ENCODE data around the gene GAS7.

GAS7 gene

GRCh38 chr17:10229181-10229580, 30.8 kb upstream of the GAS7 start:
- no peak for TF ChIP-seq CTCF (IDR thresholded peaks at IDR 0.05; ENCODE audit: extremely low read depth, missing control alignments)
- no peak for DNase-seq (ENCODE audit: low spot score)

- peak; percentile 94 for TF ChIP-seq CTCF (IDR thresholded peaks at IDR 0.05; ENCODE audit: extremely low read depth, missing control alignments)
- DNase-seq (ENCODE audit: low spot score) = peak; percentile 78
Observed at GRCh38 chr17:10226930-10227695, 28.7 kb upstream of the GAS7 start.

- TF ChIP-seq CTCF (IDR thresholded peaks at IDR 0.05; ENCODE audit: extremely low read depth, missing control alignments) = no peak
- no peak for DNase-seq (ENCODE audit: low spot score)
Observed at GRCh38 chr17:10224582-10225195, 26.3 kb upstream of the GAS7 start.

DNA sequence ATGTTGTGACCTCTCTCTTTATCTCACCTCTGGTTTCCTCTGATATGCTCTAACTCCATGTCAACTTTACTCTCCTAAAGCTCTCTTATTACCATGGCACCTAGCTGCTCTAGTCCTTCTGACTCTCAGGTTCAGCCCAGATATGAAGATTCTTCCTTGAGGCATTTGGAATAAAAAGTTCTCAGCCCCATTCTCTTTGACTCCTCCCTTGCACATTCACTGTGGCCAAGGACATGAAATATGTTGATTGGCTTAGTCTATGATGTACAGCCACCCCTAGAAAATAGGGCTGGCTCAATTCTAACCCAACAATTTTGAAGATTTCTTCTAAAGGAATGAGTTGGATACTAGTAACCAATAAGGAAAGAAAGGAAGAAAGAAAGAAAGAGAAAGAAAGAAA, 20.8 kb upstream of the GAS7 start:
- no peak for TF ChIP-seq CTCF (IDR thresholded peaks at IDR 0.05; ENCODE audit: extremely low read depth, missing control alignments)
- DNase-seq (ENCODE audit: low spot score) = no peak

GRCh38 chr17:10217916-10218315, 19.5 kb upstream of the GAS7 start:
- DNase-seq (ENCODE audit: low spot score) = no peak
- no peak for TF ChIP-seq CTCF (IDR thresholded peaks at IDR 0.05; ENCODE audit: extremely low read depth, missing control alignments)

DNA sequence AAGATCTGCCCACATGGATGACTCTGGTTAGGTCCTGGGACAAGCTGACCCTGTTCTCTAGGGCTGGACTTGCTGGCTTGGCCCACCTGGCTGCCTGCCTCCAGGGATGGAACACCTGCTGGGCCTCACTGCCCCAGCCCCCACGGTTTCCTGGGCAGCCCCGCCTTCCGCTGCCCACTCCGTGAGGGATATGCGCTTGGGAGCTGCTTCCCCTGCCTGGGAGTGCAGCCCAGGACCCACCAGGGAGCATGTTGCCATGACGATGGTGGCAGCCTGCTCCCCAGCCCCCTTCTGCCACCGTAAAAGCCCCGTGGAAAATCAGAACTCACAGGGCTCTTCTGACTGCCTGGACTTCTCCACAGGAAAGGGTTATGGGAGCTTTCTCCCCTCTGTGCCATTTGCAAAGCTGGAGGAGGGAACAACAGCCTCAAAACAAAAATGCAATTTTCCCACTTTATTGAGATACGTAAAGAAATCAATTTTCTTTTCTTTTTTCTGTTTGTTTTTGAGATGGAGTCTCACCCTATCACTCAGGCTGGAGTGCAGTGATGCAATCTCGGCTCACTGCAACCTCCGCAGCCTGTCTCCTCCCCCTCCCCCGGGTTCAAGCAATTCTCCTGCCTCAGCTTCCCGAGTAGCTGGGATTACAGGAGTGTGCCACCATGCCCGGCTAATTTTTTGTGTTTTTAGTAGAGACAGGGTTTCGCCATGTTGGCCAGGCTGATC, 18.0 kb upstream of the GAS7 start:
- DNase-seq (ENCODE audit: low spot score) = no peak
- TF ChIP-seq CTCF (IDR thresholded peaks at IDR 0.05; ENCODE audit: extremely low read depth, missing control alignments) = no peak

GRCh38 chr17:10215286-10215685, 16.9 kb upstream of the GAS7 start:
- no peak for TF ChIP-seq CTCF (IDR thresholded peaks at IDR 0.05; ENCODE audit: extremely low read depth, missing control alignments)
- DNase-seq (ENCODE audit: low spot score) = no peak

Measured in GM20000 (cell line).